ENCODE data around the gene ACTR3C. TPM values are rescaled to one million over a fixed set of nuclear protein-coding genes. Genes with fewer than 3 reads are reported as not detected.

The ACTR3C gene
- total and polyA plus RNA-seq, 2 of the 13 experiments (the other 11 are each of a cell fraction or from before 2014, with no cell fraction given): 3.8 to 7.5 TPM

- TF ChIP-seq CEBPZ (IDR thresholded peaks at IDR 0.05; ENCODE audit: low read length) (no peak), ATF5 (CRISPR knock-in tag; IDR thresholded peaks at IDR 0.05; ENCODE audit: low read depth) (no peak), MBNL3 (CRISPR knock-in tag; conservative IDR thresholded peaks at IDR 0.05) (no peak), STAT6 (CRISPR knock-in tag; IDR thresholded peaks at IDR 0.05; ENCODE audit: borderline replicate concordance) (no peak), TBL1XR1 (IDR thresholded peaks at IDR 0.05; ENCODE audit: borderline replicate concordance, low read length, partially characterized antibody) (no peak), KMT2B (CRISPR knock-in tag; IDR thresholded peaks at IDR 0.05) (no peak), NFATC3 (CRISPR knock-in tag; IDR thresholded peaks at IDR 0.05) (no peak), KLF15 (CRISPR knock-in tag; IDR thresholded peaks at IDR 0.05; ENCODE audit: borderline replicate concordance) (no peak), FOXC1 (CRISPR knock-in tag; IDR thresholded peaks at IDR 0.05; ENCODE audit: borderline replicate concordance) (no peak), ZGPAT (CRISPR knock-in tag; IDR thresholded peaks at IDR 0.05) (0 out of 2 replicates have a peak, but pooled peaks have one; percentile 24), HOXA7 (CRISPR knock-in tag; IDR thresholded peaks at IDR 0.05) (no peak), JUN (CRISPR knock-in tag; IDR thresholded peaks at IDR 0.05) (no peak), ZNF724P (CRISPR knock-in tag; IDR thresholded peaks at IDR 0.05; ENCODE audit: borderline replicate concordance) (no peak), RBM39 (IDR thresholded peaks at IDR 0.05; ENCODE audit: low read depth, low read length, poor library complexity, severe bottlenecking) (peak; percentile 67), GLI4 (CRISPR knock-in tag; IDR thresholded peaks at IDR 0.05; ENCODE audit: borderline replicate concordance) (no peak), ZBTB42 (CRISPR knock-in tag; IDR thresholded peaks at IDR 0.05) (no peak), ZNF772 (CRISPR knock-in tag; IDR thresholded peaks at IDR 0.05) (peak; percentile 39; the same call in 1 of the 2 replicates), MBD4 (IDR thresholded peaks at IDR 0.05; ENCODE audit: borderline replicate concordance, low read length) (no peak)
- TF ChIP-seq, protein P1, sequence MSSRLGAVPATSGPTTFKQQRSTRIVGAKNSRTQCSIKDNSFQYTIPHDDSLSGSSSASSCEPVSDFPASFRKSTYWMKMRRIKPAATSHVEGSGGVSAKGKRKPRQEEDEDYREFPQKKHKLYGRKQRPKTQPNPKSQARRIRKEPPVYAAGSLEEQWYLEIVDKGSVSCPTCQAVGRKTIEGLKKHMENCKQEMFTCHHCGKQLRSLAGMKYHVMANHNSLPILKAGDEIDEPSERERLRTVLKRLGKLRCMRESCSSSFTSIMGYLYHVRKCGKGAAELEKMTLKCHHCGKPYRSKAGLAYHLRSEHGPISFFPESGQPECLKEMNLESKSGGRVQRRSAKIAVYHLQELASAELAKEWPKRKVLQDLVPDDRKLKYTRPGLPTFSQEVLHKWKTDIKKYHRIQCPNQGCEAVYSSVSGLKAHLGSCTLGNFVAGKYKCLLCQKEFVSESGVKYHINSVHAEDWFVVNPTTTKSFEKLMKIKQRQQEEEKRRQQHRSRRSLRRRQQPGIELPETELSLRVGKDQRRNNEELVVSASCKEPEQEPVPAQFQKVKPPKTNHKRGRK (CRISPR knock-in tag; IDR thresholded peaks at IDR 0.05): no peak
These were observed 16.8 kb upstream of the ACTR3C start (continued) for GRCh38 chr7:150340024-150340749.

Measured in HepG2 (cell line).